ENCODE data around the gene RAB13. TPM values are rescaled to one million over a fixed set of nuclear protein-coding genes. Genes with fewer than 3 reads are reported as not detected.
"Not testable (repeated sequence)": the region's sequence is repeated elsewhere in the genome, so short reads cannot be mapped to it uniquely, and the experiment has no call there.

The RAB13 gene
- total RNA-seq, 1 experiment from 2014 or later = 70.6 TPM

DNA sequence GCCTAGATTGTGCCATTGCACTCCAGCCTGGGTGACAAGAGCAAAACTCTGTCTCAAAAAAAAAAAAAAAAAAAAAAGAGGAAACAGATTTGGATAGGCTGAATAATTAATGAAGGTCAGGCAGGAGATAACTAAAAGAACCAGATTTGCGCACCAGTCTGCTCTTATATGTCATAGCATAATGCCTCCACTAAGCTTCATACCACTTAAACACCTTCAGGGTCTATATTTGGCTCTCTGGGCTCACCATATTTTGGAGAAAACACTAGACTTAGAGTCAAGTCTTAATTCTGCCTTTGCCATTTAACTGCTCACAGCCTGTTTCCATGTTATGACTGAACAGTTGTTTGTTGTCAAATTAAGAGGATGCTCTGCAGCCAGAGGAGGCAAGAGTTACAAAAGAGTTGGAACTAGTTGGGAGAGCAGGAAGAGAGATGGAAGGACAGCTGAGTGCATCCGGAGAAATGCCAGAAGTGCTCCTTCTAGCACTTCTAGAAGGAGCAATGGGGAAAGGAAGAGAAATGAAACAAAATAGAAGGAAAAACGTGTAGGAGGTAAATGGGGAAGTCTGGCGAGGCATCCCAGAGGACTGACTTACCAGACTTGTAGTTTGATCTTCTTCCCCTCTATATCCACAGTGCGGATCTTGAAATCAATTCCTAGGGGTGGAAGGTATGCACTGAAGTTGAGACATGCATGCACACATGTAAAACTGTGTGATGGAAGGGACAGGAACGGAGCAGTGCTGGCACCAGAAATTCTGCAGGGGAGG, 1.8 kb downstream of the RAB13 start:
- no peak overlapping the region for H3K4me3 ChIP-seq (ENCODE audit: low read depth in 2 of 2, low read length in 2 of 2)
- BruUV-seq (replicated peaks) = no TSS peak
- in situ Hi-C loops (cut with HindIII; ENCODE audit: low pct_unique_long_range_greater_than_20kb, low sequenced_read_pairs) = no loop called here

GRCh38 chr1:153981735-153982134, 4.4 kb downstream of the RAB13 start:
- in situ Hi-C loops (cut with HindIII; ENCODE audit: low pct_unique_long_range_greater_than_20kb, low sequenced_read_pairs); H3K27me3 ChIP-seq (ENCODE audit: control insufficient read depth, insufficient read depth, low read length); ATAC-seq; H3K4me3 ChIP-seq (ENCODE audit: low read depth in 2 of 2, low read length in 2 of 2); H3K36me3 ChIP-seq (ENCODE audit: control insufficient read depth, insufficient read depth, low read length); intact Hi-C loops (cut with micrococcal nuclease; ENCODE audit: unreplicated experiment); H3K27ac ChIP-seq (ENCODE audit: low read length); DNase-seq (ENCODE audit: low read depth, low spot score); POLR2A ChIA-PET; CTCF ChIA-PET; H3K9me3 ChIP-seq (ENCODE audit: control insufficient read depth, insufficient read depth, low read depth, low read length): not testable (repeated sequence)
- TSS peak; percentile 99 for BruUV-seq (replicated peaks)
- peaks cover 16% of the 10 kb centered on the region for H3K4me1 ChIP-seq (ENCODE audit: control insufficient read depth, insufficient read depth, low read length)

More for the DNA sequence above, 1.8 kb downstream of the RAB13 start:
- Histone ChIP-seq H3K36me3 (ENCODE audit: control insufficient read depth, insufficient read depth, low read length) (no peaks in the 10 kb centered on the region), H3K27me3 (ENCODE audit: control insufficient read depth, insufficient read depth, low read length) (no peaks in the 10 kb centered on the region), H3K4me1 (ENCODE audit: control insufficient read depth, insufficient read depth, low read length) (peaks cover 8% of the 10 kb centered on the region), H3K9me3 (ENCODE audit: control insufficient read depth, insufficient read depth, low read depth, low read length) (no peaks in the 10 kb centered on the region), H3K27ac (ENCODE audit: low read length) (no peak overlapping the region)
- intact Hi-C loops (cut with micrococcal nuclease; ENCODE audit: unreplicated experiment) = no loop called here
- no peak for DNase-seq (ENCODE audit: low read depth, low spot score)
- POLR2A ChIA-PET = interaction anchor here (0.7 kb wide), 1 partner anchor 30 kb away, joined by 19 read pairs; no protein-coding TSS in a partner anchor
- TF ChIP-seq, protein P1, sequence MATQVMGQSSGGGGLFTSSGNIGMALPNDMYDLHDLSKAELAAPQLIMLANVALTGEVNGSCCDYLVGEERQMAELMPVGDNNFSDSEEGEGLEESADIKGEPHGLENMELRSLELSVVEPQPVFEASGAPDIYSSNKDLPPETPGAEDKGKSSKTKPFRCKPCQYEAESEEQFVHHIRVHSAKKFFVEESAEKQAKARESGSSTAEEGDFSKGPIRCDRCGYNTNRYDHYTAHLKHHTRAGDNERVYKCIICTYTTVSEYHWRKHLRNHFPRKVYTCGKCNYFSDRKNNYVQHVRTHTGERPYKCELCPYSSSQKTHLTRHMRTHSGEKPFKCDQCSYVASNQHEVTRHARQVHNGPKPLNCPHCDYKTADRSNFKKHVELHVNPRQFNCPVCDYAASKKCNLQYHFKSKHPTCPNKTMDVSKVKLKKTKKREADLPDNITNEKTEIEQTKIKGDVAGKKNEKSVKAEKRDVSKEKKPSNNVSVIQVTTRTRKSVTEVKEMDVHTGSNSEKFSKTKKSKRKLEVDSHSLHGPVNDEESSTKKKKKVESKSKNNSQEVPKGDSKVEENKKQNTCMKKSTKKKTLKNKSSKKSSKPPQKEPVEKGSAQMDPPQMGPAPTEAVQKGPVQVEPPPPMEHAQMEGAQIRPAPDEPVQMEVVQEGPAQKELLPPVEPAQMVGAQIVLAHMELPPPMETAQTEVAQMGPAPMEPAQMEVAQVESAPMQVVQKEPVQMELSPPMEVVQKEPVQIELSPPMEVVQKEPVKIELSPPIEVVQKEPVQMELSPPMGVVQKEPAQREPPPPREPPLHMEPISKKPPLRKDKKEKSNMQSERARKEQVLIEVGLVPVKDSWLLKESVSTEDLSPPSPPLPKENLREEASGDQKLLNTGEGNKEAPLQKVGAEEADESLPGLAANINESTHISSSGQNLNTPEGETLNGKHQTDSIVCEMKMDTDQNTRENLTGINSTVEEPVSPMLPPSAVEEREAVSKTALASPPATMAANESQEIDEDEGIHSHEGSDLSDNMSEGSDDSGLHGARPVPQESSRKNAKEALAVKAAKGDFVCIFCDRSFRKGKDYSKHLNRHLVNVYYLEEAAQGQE (IDR thresholded peaks at IDR 0.05; ENCODE audit: insufficient read depth in 1 of 2, low read depth in 2 of 2, low read length in 1 of 2) = no peak
- TF ChIP-seq CTCF (IDR thresholded peaks at IDR 0.05) (no peak), SIN3A (IDR thresholded peaks at IDR 0.05; ENCODE audit: borderline replicate concordance, insufficient read depth, low read depth, low read length) (no peak), TCF7L2 (IDR thresholded peaks at IDR 0.05; ENCODE audit: low read depth, low read length) (no peak), POLR2AphosphoS5 (IDR thresholded peaks at IDR 0.05; ENCODE audit: low read depth, low read length) (no peak)
- ATAC-seq = no peak
- CTCF ChIA-PET = no interaction called here

DNA sequence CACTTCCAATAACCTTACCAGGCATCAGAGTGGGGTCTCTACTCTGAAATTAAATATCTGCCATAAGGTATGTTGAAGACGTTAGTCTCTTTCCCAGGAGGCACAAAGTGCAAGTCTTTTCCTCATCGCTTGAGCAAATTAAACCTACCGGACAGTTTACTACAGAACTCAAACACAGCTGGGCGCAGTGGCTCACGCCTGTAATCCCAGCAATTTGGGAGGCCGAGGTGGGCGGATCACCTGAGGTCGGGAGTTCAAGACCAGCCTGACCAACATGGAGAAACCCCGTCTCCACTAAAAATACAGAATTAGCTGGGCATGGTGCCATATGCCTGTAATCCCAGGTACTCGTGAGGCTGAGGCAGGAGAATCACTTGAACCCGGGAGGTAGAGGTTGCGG, 7.0 kb downstream of the RAB13 start:
- intact Hi-C loops (cut with micrococcal nuclease; ENCODE audit: unreplicated experiment); in situ Hi-C loops (cut with HindIII; ENCODE audit: low pct_unique_long_range_greater_than_20kb, low sequenced_read_pairs); CTCF ChIA-PET; ATAC-seq; DNase-seq (ENCODE audit: low read depth, low spot score); H3K4me1 ChIP-seq (ENCODE audit: control insufficient read depth, insufficient read depth, low read length); H3K9me3 ChIP-seq (ENCODE audit: control insufficient read depth, insufficient read depth, low read depth, low read length); BruUV-seq (replicated peaks); H3K4me3 ChIP-seq (ENCODE audit: low read depth in 2 of 2, low read length in 2 of 2); H3K36me3 ChIP-seq (ENCODE audit: control insufficient read depth, insufficient read depth, low read length); H3K27me3 ChIP-seq (ENCODE audit: control insufficient read depth, insufficient read depth, low read length): not testable (repeated sequence)
- H3K27ac ChIP-seq (ENCODE audit: low read length) = peak overlapping the region; percentile 92; the same call in 1 of the 2 replicates
- POLR2A ChIA-PET = interaction anchor here (0.8 kb wide), 1 partner anchor 11 kb away, joined by 3 read pairs; the partner anchor contains the start of gene RPS27
